GM13976 (cell line): ENCODE measurements around the gene SMTNL1.

ENCODE experiments used
- DNase-seq: peaks from one replicate; pipeline ENCODE4 v3.0.0; 2012; ENCODE audit warnings: low spot score
- in situ Hi-C: fragments of 300-500 bp; cut with MboI; formaldehyde crosslinking; loops from one replicate; pipeline ENCODE4 v1.12.0; 2022; ENCODE audit warnings: low sequenced_read_pairs, mixed read lengths, inconsistent platforms; ENCODE audit not compliant: unreplicated experiment
- TF ChIP-seq, protein P1 (sequence below): IDR thresholded peaks from 2 replicates; pipeline ENCODE4 v1.5.1; 2012; ENCODE audit warnings: borderline replicate concordance, mild to moderate bottlenecking; ENCODE audit not compliant: insufficient read depth; ENCODE audit errors: extremely low read depth, missing control alignments, control extremely low read depth

SMTNL1 gene

DNA sequence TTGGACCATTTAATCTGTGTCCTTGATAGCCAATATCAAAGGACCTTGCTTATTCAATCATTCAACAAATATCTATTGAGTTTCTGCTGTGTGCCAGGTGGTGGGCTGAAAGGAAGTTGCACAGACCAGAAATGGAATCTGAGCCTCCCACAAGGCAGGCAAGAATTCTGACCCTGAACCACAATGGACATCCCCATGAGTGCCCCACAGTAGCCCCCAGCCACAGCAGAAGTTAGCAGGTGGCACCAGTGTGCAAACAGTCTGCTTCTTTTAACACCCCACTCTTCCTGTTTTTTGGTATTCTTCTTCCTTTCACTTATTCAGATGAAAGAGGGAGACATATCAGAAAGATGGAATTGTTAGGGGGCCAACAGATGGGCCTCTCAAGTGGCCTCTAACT is 47.9 kb downstream of the SMTNL1 start:
- in situ Hi-C loops: no loop called here
- no peak for DNase-seq
- TF ChIP-seq, protein P1, sequence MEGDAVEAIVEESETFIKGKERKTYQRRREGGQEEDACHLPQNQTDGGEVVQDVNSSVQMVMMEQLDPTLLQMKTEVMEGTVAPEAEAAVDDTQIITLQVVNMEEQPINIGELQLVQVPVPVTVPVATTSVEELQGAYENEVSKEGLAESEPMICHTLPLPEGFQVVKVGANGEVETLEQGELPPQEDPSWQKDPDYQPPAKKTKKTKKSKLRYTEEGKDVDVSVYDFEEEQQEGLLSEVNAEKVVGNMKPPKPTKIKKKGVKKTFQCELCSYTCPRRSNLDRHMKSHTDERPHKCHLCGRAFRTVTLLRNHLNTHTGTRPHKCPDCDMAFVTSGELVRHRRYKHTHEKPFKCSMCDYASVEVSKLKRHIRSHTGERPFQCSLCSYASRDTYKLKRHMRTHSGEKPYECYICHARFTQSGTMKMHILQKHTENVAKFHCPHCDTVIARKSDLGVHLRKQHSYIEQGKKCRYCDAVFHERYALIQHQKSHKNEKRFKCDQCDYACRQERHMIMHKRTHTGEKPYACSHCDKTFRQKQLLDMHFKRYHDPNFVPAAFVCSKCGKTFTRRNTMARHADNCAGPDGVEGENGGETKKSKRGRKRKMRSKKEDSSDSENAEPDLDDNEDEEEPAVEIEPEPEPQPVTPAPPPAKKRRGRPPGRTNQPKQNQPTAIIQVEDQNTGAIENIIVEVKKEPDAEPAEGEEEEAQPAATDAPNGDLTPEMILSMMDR: no peak

DNA sequence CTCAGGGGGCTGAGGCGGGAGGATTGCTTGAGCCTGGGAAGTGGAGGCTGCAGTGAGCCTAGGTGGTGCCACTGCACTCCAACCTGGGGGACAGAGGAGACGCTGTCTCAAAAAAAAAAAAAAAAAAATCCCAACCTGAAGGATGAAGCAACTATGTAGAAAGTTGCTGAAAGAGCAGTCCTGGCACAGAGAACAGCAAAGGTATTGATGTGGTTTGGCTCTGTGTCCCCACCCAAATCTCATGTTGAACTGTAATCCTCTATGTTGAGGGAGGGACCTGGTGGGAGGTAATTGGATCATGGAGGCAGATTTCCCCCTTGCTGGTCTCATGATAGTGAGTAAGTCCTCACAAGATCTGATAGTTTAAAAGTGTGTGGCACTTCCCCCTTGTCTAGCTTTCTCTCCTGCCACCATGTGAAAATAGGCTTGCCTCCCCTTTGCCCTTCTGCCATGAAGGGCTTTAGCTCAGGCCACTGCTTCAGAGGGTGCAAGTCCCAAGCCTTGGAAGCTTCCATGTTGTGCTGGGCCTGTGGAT is 49.4 kb downstream of the SMTNL1 start:
- TF ChIP-seq, protein P1: no peak

DNA sequence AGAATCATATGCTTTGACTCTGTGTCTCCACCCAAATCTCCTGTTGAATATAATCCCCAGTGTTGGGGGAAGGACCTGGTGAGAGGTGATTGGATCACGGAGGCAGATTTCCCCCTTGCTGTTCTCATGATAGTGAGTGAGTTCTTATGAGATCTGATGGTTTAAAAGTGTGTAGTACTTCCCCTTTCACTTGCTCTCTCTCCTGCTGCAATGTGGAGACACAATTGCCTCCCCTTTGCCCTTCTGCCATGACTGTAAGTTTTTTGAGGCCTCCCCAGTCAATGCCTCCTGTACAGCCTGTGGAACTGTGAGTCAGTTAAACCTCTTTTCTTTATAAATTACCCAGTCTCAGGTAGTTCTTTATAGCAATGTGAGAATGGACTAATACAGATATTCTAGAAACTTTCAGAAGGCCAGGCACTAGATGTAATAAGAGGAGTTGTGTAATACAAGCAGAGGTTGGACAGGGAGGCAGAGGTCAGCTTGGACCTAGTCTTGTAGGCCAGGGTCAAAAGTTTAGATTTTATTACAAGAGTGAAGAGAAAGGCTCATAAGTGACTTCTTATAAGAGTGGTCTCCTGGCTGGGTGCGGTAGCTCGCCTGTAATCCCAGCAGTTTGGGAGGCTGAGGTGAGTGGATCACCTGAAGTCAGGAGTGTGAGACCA is 50.8 kb downstream of the SMTNL1 start:
- no peak for DNase-seq
- in situ Hi-C loops: no loop called here
- TF ChIP-seq, protein P1: no peak

More for the DNA sequence above, 49.4 kb downstream of the SMTNL1 start:
- in situ Hi-C loops: no loop called here
- DNase-seq: no peak

DNA sequence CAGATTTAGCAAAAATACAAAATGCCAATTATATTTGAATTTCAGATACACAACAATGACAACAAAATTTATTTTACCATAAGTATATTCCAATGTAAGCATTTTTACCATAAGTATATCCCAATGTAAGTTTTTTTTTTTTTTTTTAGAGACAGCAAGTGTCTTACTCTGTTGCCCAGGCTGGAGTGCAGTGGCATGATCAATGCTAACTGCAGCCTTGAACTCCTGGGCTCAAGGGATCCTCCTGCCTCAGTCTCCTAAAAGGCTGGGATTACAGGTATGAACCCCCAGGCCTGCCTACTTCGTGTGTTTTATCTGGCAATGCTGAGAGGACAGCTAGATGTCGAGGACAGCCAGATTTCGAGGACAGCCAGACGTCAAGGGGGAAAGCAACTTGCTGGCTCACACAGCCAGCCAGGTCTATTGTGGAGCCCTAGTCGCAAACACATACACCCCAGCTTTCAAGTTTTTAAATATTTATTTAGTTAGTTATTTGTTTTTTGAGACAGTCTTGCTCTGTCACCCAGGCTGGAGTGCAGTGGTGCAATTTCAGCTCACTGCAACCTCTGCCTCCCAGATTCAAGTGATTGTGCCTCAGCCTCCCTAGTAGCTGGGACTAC is 59.0 kb downstream of the SMTNL1 start:
- DNase-seq: no peak
- TF ChIP-seq, protein P1: no peak
- in situ Hi-C loops: no loop called here

DNA sequence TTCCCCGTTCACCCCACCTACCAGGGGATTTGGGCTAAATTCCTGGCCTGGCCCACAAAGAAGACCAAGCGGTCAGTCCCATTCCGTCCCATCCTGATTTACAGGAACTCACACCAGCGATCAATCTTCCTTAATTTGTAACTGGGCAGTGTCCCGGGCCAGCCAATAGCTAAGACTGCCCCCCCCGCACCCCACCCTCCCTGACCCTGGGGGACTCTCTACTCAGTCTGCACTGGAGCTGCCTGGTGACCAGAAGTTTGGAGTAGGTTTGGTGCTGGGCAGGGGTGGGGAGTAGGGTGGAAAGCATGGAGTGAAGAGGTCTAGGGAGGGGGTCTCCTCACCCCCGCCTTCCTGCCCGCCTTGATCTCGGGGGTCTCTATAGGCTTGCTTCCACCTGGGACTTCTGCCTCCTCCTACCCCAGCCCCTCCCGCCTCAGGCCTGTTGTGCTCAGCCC is 60.1 kb downstream of the SMTNL1 start, which contains the start of gene SERPING1:
Gene SERPING1, plus strand, starts transcription at position 225 of the 455 bp plus-strand sequence. CDS start 586 bp downstream, outside the sequence.
- TF ChIP-seq, protein P1: no peak
- DNase-seq: no peak
- in situ Hi-C loops: no loop called here

DNA sequence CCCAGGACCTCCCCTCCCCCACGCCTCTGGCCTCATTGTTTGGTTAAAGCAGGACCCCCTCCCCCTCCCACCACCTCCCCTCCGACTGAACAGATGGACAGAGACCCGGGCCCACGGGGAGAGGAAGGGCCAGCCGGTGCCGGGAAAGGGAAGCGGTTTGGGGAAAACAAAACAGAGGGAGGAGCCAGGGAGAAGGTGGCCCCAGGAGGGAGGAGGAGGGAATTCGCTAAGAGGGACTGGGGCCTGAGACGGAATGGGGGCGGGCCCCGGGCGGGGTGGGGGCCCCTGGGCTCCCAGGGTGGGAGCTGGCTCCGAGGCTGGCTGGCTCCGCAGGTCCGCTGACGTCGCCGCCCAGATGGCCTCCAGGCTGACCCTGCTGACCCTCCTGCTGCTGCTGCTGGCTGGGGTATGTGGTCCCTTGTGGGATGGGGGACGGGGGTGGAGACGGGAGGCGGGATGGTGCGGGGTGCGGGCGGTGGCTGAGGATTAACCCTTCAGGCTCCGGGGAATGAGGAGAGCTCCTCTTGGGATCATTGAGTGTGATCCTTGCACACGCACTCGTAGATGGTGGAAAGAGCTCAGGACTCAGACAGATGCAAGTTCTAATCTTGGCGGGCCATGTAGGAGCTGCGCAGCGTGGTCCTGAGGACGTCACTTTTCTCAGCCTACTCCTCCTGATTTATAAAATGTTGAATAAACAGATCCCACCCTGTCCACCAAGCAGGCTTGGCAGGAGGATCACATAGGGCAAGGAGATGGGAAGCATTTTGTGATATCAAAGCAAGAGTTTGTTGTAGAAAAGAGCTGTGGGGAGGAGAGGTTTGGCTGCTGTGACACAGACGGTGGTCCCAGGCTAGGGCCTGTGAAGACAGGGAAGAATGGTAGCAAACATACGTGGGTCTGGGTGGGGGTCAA is 60.8 kb downstream of the SMTNL1 start:
- in situ Hi-C loops: no loop called here
- DNase-seq: no peak
- TF ChIP-seq, protein P1: no peak
